K562 (cell line): ENCODE data around the gene ZNF213. TPM values are rescaled to one million over a fixed set of nuclear protein-coding genes. Genes with fewer than 3 reads are reported as not detected.
A peak's percentile ranks its signal among the peaks of the same experiment; 100 is the strongest.

Experiments
- BCL6 ChIP-seq: fragments of 250-450 bp; sonication (Bioruptor Pico); IDR thresholded peaks from 2 replicates; pipeline ENCODE4 v1.4.0; 2020
- CC2D1A ChIP-seq: fragments of 450-650 bp; IDR thresholded peaks from 2 replicates; pipeline ENCODE4 v1.6.1; 2017; ENCODE audit warnings: mild to moderate bottlenecking
- CGGBP1 ChIP-seq: fragments of 250-450 bp; sonication (Bioruptor Pico); IDR thresholded peaks from 2 replicates; pipeline ENCODE4 v1.9.0; 2021; ENCODE audit warnings: mild to moderate bottlenecking
- CREB1 ChIP-seq, 2 experiments: sonication (generic) in 1 of 2; formaldehyde crosslinking in 1 of 2; IDR thresholded peaks; 2 replicates each; pipeline versions ENCODE4 v1.6.1 to v1.8.0; 2012 to 2022; ENCODE audit warnings: inconsistent platforms in 1 of 2, mild to moderate bottlenecking in 1 of 2, missing genetic modification reagents in 1 of 2, moderate library complexity in 1 of 2
- CREM ChIP-seq: IDR thresholded peaks from 2 replicates; pipeline ENCODE4 v1.6.1; 2014; ENCODE audit warnings: antibody characterized with exemption, low read depth
- CTBP1 ChIP-seq: fragments of 450-650 bp; IDR thresholded peaks from 2 replicates; pipeline ENCODE4 v1.6.1; 2016; ENCODE audit warnings: borderline replicate concordance
- ETV6 ChIP-seq, 3 experiments: fragments of 150-350 bp in 1 of 3; sonication (generic) in 1 of 3; formaldehyde crosslinking in 1 of 3; IDR thresholded peaks; 2 replicates each; pipeline versions ENCODE4 v1.6.1 to v1.8.0; 2014 to 2022; ENCODE audit warnings: borderline replicate concordance in 2 of 3, low read depth in 2 of 3, antibody characterized with exemption in 1 of 3, low read length in 1 of 3, mild to moderate bottlenecking in 1 of 3, missing genetic modification reagents in 1 of 3
- GABPA ChIP-seq: fragments of 200-800 bp; sonication (Bioruptor generic); conservative IDR thresholded peaks from 2 replicates; pipeline ENCODE4 v1.6.1; 2016; ENCODE audit warnings: low read depth, missing genetic modification characterization, missing compliant biosample characterization
- HMGN3 ChIP-seq: IDR thresholded peaks from 2 replicates; pipeline ENCODE4 v1.6.1; 2011; ENCODE audit warnings: borderline replicate concordance, low read depth, mild to moderate bottlenecking, mixed read lengths, low read length; ENCODE audit not compliant: insufficient read length; ENCODE audit errors: extremely low read depth
- KLF13 ChIP-seq: fragments of 450-650 bp; IDR thresholded peaks from 2 replicates; pipeline ENCODE4 v1.6.1; 2016; ENCODE audit warnings: missing genetic modification characterization, low read depth, mild to moderate bottlenecking, missing compliant biosample characterization, moderate library complexity, borderline replicate concordance
- MAX ChIP-seq: sonication (generic); formaldehyde crosslinking; IDR thresholded peaks from 2 replicates; pipeline ENCODE4 v1.9.0; 2022; ENCODE audit warnings: mild to moderate bottlenecking, missing genetic modification reagents
- MTA2 ChIP-seq: fragments of 450-650 bp; IDR thresholded peaks from 2 replicates; pipeline ENCODE4 v1.6.1; 2016; ENCODE audit warnings: low read depth
- NRF1 ChIP-seq, 2 experiments: fragments of 450-650 bp; IDR thresholded peaks in 1 of 2; conservative IDR thresholded peaks in 1 of 2; 2 replicates each; pipeline ENCODE4 v1.6.1; 2014; ENCODE audit warnings: mild to moderate bottlenecking in 2 of 2
- PRDM10 ChIP-seq: fragments of 450-650 bp; IDR thresholded peaks from 2 replicates; pipeline ENCODE4 v1.6.1; 2018; ENCODE audit not compliant: partially characterized antibody
- STAG1 ChIP-seq: sonication (generic); formaldehyde crosslinking; IDR thresholded peaks from 2 replicates; pipeline ENCODE4 v1.5.0; 2020; ENCODE audit warnings: missing genetic modification reagents, borderline replicate concordance
- ZBTB11 ChIP-seq, 3 experiments: fragments of 200-800 bp in 1 of 3; fragments of 250-450 bp in 1 of 3; fragments of 450-650 bp in 1 of 3; sonication (Bioruptor Pico) in 1 of 3; sonication (Bioruptor generic) in 1 of 3; formaldehyde crosslinking in 1 of 3; IDR thresholded peaks; 2 replicates each; pipeline versions ENCODE4 v1.6.1 to v1.8.0; 2016 to 2022; ENCODE audit warnings: mild to moderate bottlenecking in 2 of 3, missing genetic modification characterization in 2 of 3, missing compliant biosample characterization in 1 of 3, moderate library complexity in 1 of 3
- ZFP1 ChIP-seq: fragments of 450-650 bp; formaldehyde crosslinking; IDR thresholded peaks from 2 replicates; pipeline ENCODE4 v1.4.0; 2020; ENCODE audit warnings: mild to moderate bottlenecking, mixed read lengths
- ZNF583 ChIP-seq: fragments of 250-450 bp; sonication (Bioruptor Pico); IDR thresholded peaks from 2 replicates; pipeline ENCODE4 v1.4.0; 2020
- ZNF695 ChIP-seq: fragments of 450-650 bp; formaldehyde crosslinking; IDR thresholded peaks from 2 replicates; pipeline ENCODE4 v1.4.0; 2020; ENCODE audit warnings: mild to moderate bottlenecking, moderate library complexity
- polyA plus RNA-seq, 8 experiments: library from polyadenylated mRNA; depleted of rRNA in 4 of 8; stranded (reverse) in 5 of 8; unstranded in 3 of 8; fragments of >200 nt; fragmentation: Nextera tagmentation in 2 of 8; fragmentation: Illumina TruSeq in 1 of 8; extraction: Ambion mirVana in 2 of 8; extraction: Trizol in 1 of 8; gene quantifications; 2 replicates each; pipeline versions ENCODE4 v1.2.1 to v1.2.3, GENCODE V29; 2011 to 2014; ENCODE audit warnings: inconsistent platforms in 1 of 8, missing spikeins in 1 of 8
- total RNA-seq, 7 experiments: library from RNA; depleted of rRNA in 6 of 7; stranded (reverse); fragments of >200 nt in 6 of 7; fragmentation: Illumina TruSeq in 2 of 7; extraction: Trizol in 2 of 7; gene quantifications; 2 replicates each; pipeline versions ENCODE4 v1.2.1 to v1.2.3, GENCODE V29; 2011 to 2021; ENCODE audit warnings: low replicate concordance in 1 of 7

ZNF213 gene
- total and polyA plus RNA-seq, 9 of the 15 experiments (the other 6 are each of a cell fraction or from before 2014, with no cell fraction given), result 0.49 to 10.0 (median 1.8) TPM

GRCh38 chr16:3149630-3150345 is 15.0 kb downstream of the ZNF213 start (continued):
- peak in 2 of 3 experiments; percentile 20 to 57; a peak in 1 of 6 replicates for TF ChIP-seq ZBTB11 (CRISPR knock-in tag; IDR thresholded peaks at IDR 0.05)
- peak; percentile 39 for TF ChIP-seq CREM
- no peak for TF ChIP-seq BCL6 (CRISPR knock-in tag)
- no peak for TF ChIP-seq STAG1 (CRISPR knock-in tag)
- no peak for TF ChIP-seq ZFP1 (CRISPR knock-in tag)
- no peak; the same call in 1 of the 2 replicates for TF ChIP-seq GABPA (tag)
- peak; percentile 92 for TF ChIP-seq MAX (CRISPR knock-in tag)
- TF ChIP-seq NRF1 (conservative IDR thresholded peaks at IDR 0.05 in 1 of 2, IDR thresholded peaks at IDR 0.05 in 1 of 2), result peak in 1 of 2 experiments; percentile 47; a peak in 2 of 4 replicates
- peak; percentile 45 for TF ChIP-seq PRDM10
- TF ChIP-seq CC2D1A, result no peak
- no peak; the same call in 1 of the 2 replicates for TF ChIP-seq CGGBP1
- no peak for TF ChIP-seq MTA2
- peak; percentile 66; the same call in 1 of the 2 replicates for TF ChIP-seq CTBP1
- TF ChIP-seq HMGN3, result peak; percentile 47
- TF ChIP-seq ZNF583 (CRISPR knock-in tag), result no peak
- no peak for TF ChIP-seq KLF13
- TF ChIP-seq CREB1 (IDR thresholded peaks at IDR 0.05), result 0 out of 2 replicates have a peak, but pooled peaks have one; percentile 26
- no peak for TF ChIP-seq CREB1 (CRISPR knock-in tag; IDR thresholded peaks at IDR 0.05)
- no peak for TF ChIP-seq ETV6 (IDR thresholded peaks at IDR 0.05; ENCODE audit: borderline replicate concordance in 1 of 2, low read depth in 2 of 2, low read length in 1 of 2)
- TF ChIP-seq ETV6 (CRISPR knock-in tag; IDR thresholded peaks at IDR 0.05; ENCODE audit: borderline replicate concordance), result no peak; the same call in 1 of the 2 replicates
- TF ChIP-seq ZNF695, result no peak
